Small intestine (tissue), 7 donors: ENCODE results near the gene IBTK. TPM values are rescaled to one million over a fixed set of nuclear protein-coding genes. Genes with fewer than 3 reads are reported as not detected.
A peak's percentile ranks its signal among the peaks of the same experiment; 100 is the strongest.
"Not testable (repeated sequence)": the region's sequence is repeated elsewhere in the genome, so short reads cannot be mapped to it uniquely, and the experiment has no call there.

Experiments
- DNase-seq, 2 donors: peaks; one replicate each; pipeline versions ENCODE4 v3.0.0 to v3.0.0-alpha.2; 2013
- FAIRE-seq: peaks from 2 replicates; lab custom pipeline; 2012; peaks lifted over from hg19 to GRCh38; lab: Jason Lieb, UNC
- H3K27ac ChIP-seq, 3 donors: one replicate each; pipeline ENCODE4 v1.5.1; 2013; ENCODE audit warnings: low read length in 2 of 3, mild to moderate bottlenecking in 2 of 3, control low read depth in 1 of 3, inconsistent platforms in 1 of 3, low read depth in 1 of 3, moderate library complexity in 1 of 3
- H3K27me3 ChIP-seq, 3 donors: one replicate each; pipeline ENCODE4 v1.6.1; 2013; ENCODE audit warnings: low read length in 3 of 3, inconsistent platforms in 1 of 3; ENCODE audit not compliant: control insufficient read depth in 3 of 3, insufficient read depth in 3 of 3
- H3K36me3 ChIP-seq, 3 donors: one replicate each; pipeline ENCODE4 v1.6.1; 2013; ENCODE audit warnings: low read length in 3 of 3, inconsistent platforms in 1 of 3, low read depth in 1 of 3, mild to moderate bottlenecking in 1 of 3, moderate library complexity in 1 of 3; ENCODE audit not compliant: control insufficient read depth in 3 of 3, insufficient read depth in 2 of 3
- H3K4me1 ChIP-seq, 3 donors: one replicate each; pipeline ENCODE4 v1.6.1; 2013; ENCODE audit warnings: low read length in 2 of 3, inconsistent platforms in 1 of 3, low read depth in 1 of 3, mild to moderate bottlenecking in 1 of 3, moderate library complexity in 1 of 3; ENCODE audit not compliant: control insufficient read depth in 3 of 3, insufficient read depth in 2 of 3
- H3K4me3 ChIP-seq, 3 donors: one replicate each; pipeline ENCODE4 v1.5.1; 2013; ENCODE audit warnings: low read length in 3 of 3, control low read depth in 1 of 3, inconsistent platforms in 1 of 3, low read depth in 1 of 3, mild to moderate bottlenecking in 1 of 3, moderate library complexity in 1 of 3
- H3K9me3 ChIP-seq, 2 donors: one replicate each; pipeline ENCODE4 v1.6.1; 2013; ENCODE audit warnings: low read depth in 1 of 2, low read length in 1 of 2; ENCODE audit not compliant: control insufficient read depth in 2 of 2, insufficient read depth in 1 of 2
- WGBS, 3 donors: extraction: QIAGEN DNeasy Blood & Tissue Kit; methylation state at CpG; one replicate each; pipeline ENCODE4 v1.1.7; 2013; 5-methylcytosine and 5-hydroxymethylcytosine counted together
- polyA plus RNA-seq, 4 donors: library from polyadenylated mRNA; stranded (reverse) in 3 of 4; unstranded in 1 of 4; fragments of 200-250 nt in 3 of 4; fragments of 120-200 nt in 1 of 4; gene quantifications; one replicate each; pipeline versions ENCODE4 v1.2.1 to v1.2.3, GENCODE V29; 2013
- donor health status: healthy with polysubstance abuse.
- donor health status: control.
- donor health status: control.
- donor health status: Bipolar disorder and iron deficiency.
- donor health status: healthy.

The IBTK gene
- polyA plus RNA-seq, 4 donors: 19.1 to 40.7 (median 28.9) TPM

- Histone ChIP-seq H3K27ac (no peak overlapping the region), H3K9me3 (no peaks in the 10 kb centered on the region), H3K36me3 (peaks cover 5 to 14% (median 7%) of the 10 kb centered on the region in 3 donors), H3K4me1 (no peaks in the 10 kb centered on the region), H3K27me3 (no peaks in the 10 kb centered on the region), H3K4me3 (no peak overlapping the region)
- DNase-seq (peak; percentile 4 to 5), FAIRE-seq (no peak)
- 18 to 45% (median 22%) methylated on average over 1 of the region's 1 CpG for WGBS, 3 donors
Measured at GRCh38 chr6:82205930-82206392, 41.6 kb downstream of the IBTK start.

DNA sequence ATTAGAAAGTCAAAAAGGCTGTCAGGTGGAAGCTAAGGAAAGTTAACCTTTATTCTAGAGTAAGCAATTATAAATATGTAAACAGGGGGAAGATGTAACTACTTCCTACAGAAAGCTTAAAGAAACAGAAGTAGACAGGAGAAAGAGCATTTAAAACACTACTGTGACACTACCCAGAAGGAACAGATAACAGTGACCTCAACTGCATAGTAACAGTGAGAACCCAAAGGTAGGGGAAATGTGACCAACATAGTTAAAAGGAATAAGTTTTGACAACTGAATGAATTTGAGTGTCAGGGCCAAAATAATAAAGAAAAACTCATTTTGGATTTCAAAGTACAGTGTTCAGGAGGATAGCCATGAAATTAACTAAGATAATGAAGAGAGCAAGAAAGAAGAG, 43.5 kb downstream of the IBTK start:
- no peak for FAIRE-seq
- Histone ChIP-seq H3K9me3 (no peaks in the 10 kb centered on the region), H3K4me3 (no peak overlapping the region)

GRCh38 chr6:82197784-82198183, 49.8 kb downstream of the IBTK start:
- FAIRE-seq (no peak), DNase-seq (no peak)
- WGBS, 3 donors: 91 to 96% (median 96%) methylated on average over 4 of the region's 4 CpGs
- Histone ChIP-seq H3K4me3 (no peak overlapping the region), H3K27me3 (no peaks in the 10 kb centered on the region), H3K4me1 (no peaks in the 10 kb centered on the region), H3K9me3 (no peaks in the 10 kb centered on the region), H3K27ac (no peak overlapping the region), H3K36me3 (peaks cover 6 to 23% (median 21%) of the 10 kb centered on the region in 3 donors)

More for the DNA sequence above, 43.5 kb downstream of the IBTK start:
- DNase-seq: no peak
- Histone ChIP-seq H3K36me3 (peaks cover 5 to 15% (median 13%) of the 10 kb centered on the region in 3 donors), H3K27ac (no peak overlapping the region), H3K27me3 (no peaks in the 10 kb centered on the region), H3K4me1 (no peaks in the 10 kb centered on the region)

GRCh38 chr6:82197245-82197644, 50.3 kb downstream of the IBTK start:
- H3K36me3 ChIP-seq: peaks cover 6 to 28% (median 21%) of the 10 kb centered on the region in 3 donors
- not testable (repeated sequence) for FAIRE-seq
- 95 to 98% (median 97%) methylated on average over 5 of the region's 5 CpGs for WGBS, 3 donors

GRCh38 chr6:82196161-82196560, 51.4 kb downstream of the IBTK start:
- FAIRE-seq: no peak
- peaks cover 4 to 25% (median 22%) of the 10 kb centered on the region in 3 donors for H3K36me3 ChIP-seq

More at GRCh38 chr6:82197245-82197644, 50.3 kb downstream of the IBTK start:
- not testable (repeated sequence) for H3K9me3 ChIP-seq, H3K27me3 ChIP-seq, H3K4me1 ChIP-seq, DNase-seq, H3K27ac ChIP-seq, H3K4me3 ChIP-seq

DNA sequence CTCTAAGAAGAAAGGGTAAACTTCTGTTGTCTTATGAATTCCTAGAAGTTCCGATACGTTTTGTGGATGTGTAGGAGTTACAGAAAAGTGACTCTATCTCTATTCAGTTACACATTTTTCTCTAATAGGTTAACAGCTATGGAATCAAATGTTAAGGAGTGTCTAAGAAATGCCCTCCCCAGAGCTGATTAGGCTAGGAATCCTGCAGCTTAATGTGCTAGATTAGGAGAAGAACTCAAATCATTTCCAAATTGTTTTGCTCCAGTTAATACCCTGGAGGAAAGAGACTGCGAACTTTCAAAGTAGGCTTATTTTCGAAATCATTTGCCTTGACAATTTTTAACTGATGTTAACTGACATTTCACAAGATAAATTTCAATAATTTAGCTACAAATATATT, 51.9 kb downstream of the IBTK start:
- H3K36me3 ChIP-seq: peaks cover 4 to 23% (median 22%) of the 10 kb centered on the region in 3 donors
- no peaks in the 10 kb centered on the region for H3K9me3 ChIP-seq
- no peaks in the 10 kb centered on the region for H3K4me1 ChIP-seq
- 93 to 98% (median 95%) methylated on average over 4 of the region's 4 CpGs for WGBS, 3 donors
- H3K27ac ChIP-seq: no peak overlapping the region
- no peak overlapping the region for H3K4me3 ChIP-seq
- DNase-seq: no peak
- FAIRE-seq: no peak
- H3K27me3 ChIP-seq: no peaks in the 10 kb centered on the region

More at GRCh38 chr6:82196161-82196560, 51.4 kb downstream of the IBTK start:
- H3K27me3 ChIP-seq: no peaks in the 10 kb centered on the region
- H3K4me1 ChIP-seq: no peaks in the 10 kb centered on the region
- H3K9me3 ChIP-seq: no peaks in the 10 kb centered on the region
- H3K4me3 ChIP-seq: no peak overlapping the region
- no peak overlapping the region for H3K27ac ChIP-seq
- DNase-seq: no peak

DNA sequence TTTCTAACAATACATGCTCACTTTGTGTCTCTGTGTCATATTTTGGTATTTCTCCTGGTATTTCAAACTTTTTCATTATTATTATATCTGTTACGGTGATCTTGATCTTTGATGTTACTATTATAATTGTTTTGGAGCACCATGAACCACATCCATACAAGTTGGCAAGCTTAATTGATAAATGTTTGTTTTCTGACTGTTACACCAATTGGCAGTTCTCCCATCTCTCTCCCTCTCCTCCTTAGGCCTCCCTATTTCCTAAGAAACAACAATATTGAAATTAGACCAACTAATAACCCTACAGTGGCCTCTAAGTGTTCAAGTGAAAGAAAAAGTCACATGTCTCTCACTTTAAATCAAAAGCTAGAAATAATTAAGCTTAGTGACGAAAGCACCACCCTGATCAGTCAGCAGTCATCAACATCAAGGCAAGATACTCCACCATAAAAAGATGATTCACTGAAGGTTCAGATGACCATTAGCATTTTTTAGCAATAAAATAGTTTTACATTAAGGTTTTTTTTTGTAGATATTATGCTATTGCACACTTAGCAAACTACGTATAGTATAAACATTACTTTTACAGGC, 61.5 kb downstream of the IBTK start:
- FAIRE-seq: no peak
- Histone ChIP-seq H3K27me3 (no peaks in the 10 kb centered on the region), H3K9me3 (no peaks in the 10 kb centered on the region), H3K4me3 (no peak overlapping the region), H3K27ac (no peak overlapping the region), H3K36me3 (peaks cover 3 to 17% (median 8%) of the 10 kb centered on the region in 3 donors), H3K4me1 (no peaks in the 10 kb centered on the region)
- DNase-seq: no peak
- 81 to 90% (median 88%) methylated on average over 3 of the region's 3 CpGs for WGBS, 3 donors

- no peak overlapping the region for H3K4me3 ChIP-seq
- no peaks in the 10 kb centered on the region for H3K4me1 ChIP-seq
- no peak for FAIRE-seq
- no peak overlapping the region for H3K27ac ChIP-seq
- peaks cover 3 to 23% (median 5%) of the 10 kb centered on the region in 3 donors for H3K36me3 ChIP-seq
- H3K9me3 ChIP-seq: no peaks in the 10 kb centered on the region
- no peak for DNase-seq
- no peaks in the 10 kb centered on the region for H3K27me3 ChIP-seq
Measured at GRCh38 chr6:82183642-82184282, 63.8 kb downstream of the IBTK start.
